ENCODE results near the gene AXDND1. TPM values are rescaled to one million over a fixed set of nuclear protein-coding genes. Genes with fewer than 3 reads are reported as not detected.

AXDND1 gene
- total and polyA plus RNA-seq, 2 experiments from 2014 or later = not detected

DNA sequence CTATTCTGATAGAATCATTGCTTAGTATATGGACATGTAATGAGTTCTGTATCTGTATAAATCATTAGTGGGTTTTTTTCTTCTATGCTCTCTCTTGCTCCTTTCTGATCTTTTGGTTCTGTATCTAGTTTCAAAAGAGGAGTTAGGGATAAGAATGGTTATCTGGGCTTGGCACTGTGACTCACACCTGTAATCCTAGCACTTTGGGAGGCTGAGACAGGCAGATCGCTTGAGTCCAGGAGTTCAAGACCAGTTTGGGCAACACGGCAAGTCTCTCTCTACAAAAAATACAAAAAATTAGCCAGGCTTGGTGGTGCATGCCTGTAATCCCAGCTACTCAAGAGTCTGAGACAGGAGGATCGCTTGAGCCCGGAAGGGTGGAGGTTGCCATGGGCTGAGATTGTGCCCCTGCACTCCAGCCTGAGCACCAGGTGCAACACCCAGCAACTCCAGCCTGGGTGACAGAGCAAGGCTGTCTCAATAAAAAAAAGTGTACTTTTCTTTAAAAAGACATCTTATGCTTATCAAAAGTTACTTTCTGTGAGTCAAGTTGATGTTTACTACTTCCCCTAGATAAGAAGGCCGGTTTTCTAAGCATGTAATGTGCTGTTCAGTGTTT, 27.7 kb upstream of the AXDND1 start:
- H2AFZ ChIP-seq = no peak overlapping the region
- no peaks in the 10 kb centered on the region for H3F3A ChIP-seq (replicated peaks; ENCODE audit: low read depth)
- Mint-ChIP-seq H3K4me1 (no peaks in the 10 kb centered on the region), H3K9me3 (no peaks in the 10 kb centered on the region), H3K27me3 (ENCODE audit: insufficient read depth, low read depth, poor library complexity) (peaks cover 2% of the 10 kb centered on the region), H3K36me3 (ENCODE audit: low read depth) (no peaks in the 10 kb centered on the region), H3K27ac (no peak overlapping the region), H3K4me3 (no peak overlapping the region)
- no peak overlapping the region for H3K27ac ChIP-seq (ENCODE audit: low read depth)
- H3K9me2 ChIP-seq (ENCODE audit: insufficient read depth) = no peaks in the 10 kb centered on the region
- H3K36me3 ChIP-seq (ENCODE audit: insufficient read depth) = no peaks in the 10 kb centered on the region
- ATAC-seq (no peak), DNase-seq (ENCODE audit: low spot score) (no peak)
- no peaks in the 10 kb centered on the region for H3K4me1 ChIP-seq (ENCODE audit: insufficient read depth)
- no peaks in the 10 kb centered on the region for H3K79me2 ChIP-seq (replicated peaks; ENCODE audit: insufficient read depth)
- TF ChIP-seq, protein P1, sequence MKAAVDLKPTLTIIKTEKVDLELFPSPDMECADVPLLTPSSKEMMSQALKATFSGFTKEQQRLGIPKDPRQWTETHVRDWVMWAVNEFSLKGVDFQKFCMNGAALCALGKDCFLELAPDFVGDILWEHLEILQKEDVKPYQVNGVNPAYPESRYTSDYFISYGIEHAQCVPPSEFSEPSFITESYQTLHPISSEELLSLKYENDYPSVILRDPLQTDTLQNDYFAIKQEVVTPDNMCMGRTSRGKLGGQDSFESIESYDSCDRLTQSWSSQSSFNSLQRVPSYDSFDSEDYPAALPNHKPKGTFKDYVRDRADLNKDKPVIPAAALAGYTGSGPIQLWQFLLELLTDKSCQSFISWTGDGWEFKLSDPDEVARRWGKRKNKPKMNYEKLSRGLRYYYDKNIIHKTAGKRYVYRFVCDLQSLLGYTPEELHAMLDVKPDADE (IDR thresholded peaks at IDR 0.05) = no peak
- no peak overlapping the region for H3K4me3 ChIP-seq
- H3K27me3 ChIP-seq (ENCODE audit: insufficient read depth) = no peaks in the 10 kb centered on the region
- H3K4me2 ChIP-seq = no peak overlapping the region
- no peaks in the 10 kb centered on the region for H4K20me1 ChIP-seq (replicated peaks; ENCODE audit: insufficient read depth)

DNA sequence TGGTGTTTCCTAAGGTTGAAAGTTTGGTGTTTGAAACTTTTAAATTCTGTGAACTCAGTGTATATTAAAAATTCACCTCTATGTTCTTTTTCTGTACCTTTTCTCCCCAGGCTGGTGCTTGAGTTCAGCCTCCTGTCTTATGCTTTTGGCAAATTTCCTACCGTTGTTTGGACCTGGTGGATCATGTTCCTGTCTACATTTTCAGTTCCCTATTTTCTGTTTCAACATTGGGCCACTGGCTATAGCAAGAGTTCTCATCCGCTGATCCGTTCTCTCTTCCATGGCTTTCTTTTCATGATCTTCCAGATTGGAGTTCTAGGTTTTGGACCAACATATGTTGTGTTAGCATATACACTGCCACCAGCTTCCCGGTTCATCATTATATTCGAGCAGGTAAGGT, 24.9 kb upstream of the AXDND1 start:
- Histone ChIP-seq H4K20me1 (replicated peaks; ENCODE audit: insufficient read depth) (no peaks in the 10 kb centered on the region), H3K9me2 (ENCODE audit: insufficient read depth) (no peaks in the 10 kb centered on the region), H3K4me2 (no peak overlapping the region), H3K4me3 (no peak overlapping the region), H3K79me2 (replicated peaks; ENCODE audit: insufficient read depth) (no peaks in the 10 kb centered on the region), H3F3A (replicated peaks; ENCODE audit: low read depth) (no peaks in the 10 kb centered on the region), H2AFZ (no peak overlapping the region), H3K27ac (ENCODE audit: low read depth) (no peak overlapping the region), H3K4me1 (ENCODE audit: insufficient read depth) (no peaks in the 10 kb centered on the region), H3K27me3 (ENCODE audit: insufficient read depth) (no peaks in the 10 kb centered on the region), H3K36me3 (ENCODE audit: insufficient read depth) (no peaks in the 10 kb centered on the region)
- Mint-ChIP-seq H3K36me3 (ENCODE audit: low read depth) (no peaks in the 10 kb centered on the region), H3K27ac (no peak overlapping the region), H3K27me3 (ENCODE audit: insufficient read depth, low read depth, poor library complexity) (no peaks in the 10 kb centered on the region), H3K4me3 (no peak overlapping the region), H3K9me3 (no peaks in the 10 kb centered on the region), H3K4me1 (no peaks in the 10 kb centered on the region)
- ATAC-seq = no peak
- no peak for DNase-seq (ENCODE audit: low spot score)
- TF ChIP-seq CREB1 (CRISPR knock-in tag; IDR thresholded peaks at IDR 0.05; ENCODE audit: low read depth) (no peak), EZH2 (IDR thresholded peaks at IDR 0.05; ENCODE audit: low read depth, unreplicated experiment) (no peak), ZNF331 (CRISPR knock-in tag; IDR thresholded peaks at IDR 0.05; ENCODE audit: low read depth) (no peak), REST (IDR thresholded peaks at IDR 0.05; ENCODE audit: unreplicated experiment) (no peak), NANOG (IDR thresholded peaks at IDR 0.05; ENCODE audit: borderline replicate concordance) (no peak), ZNF114 (CRISPR knock-in tag; IDR thresholded peaks at IDR 0.05) (no peak), EZH2phosphoT487 (IDR thresholded peaks at IDR 0.05; ENCODE audit: unreplicated experiment) (no peak)
- TF ChIP-seq, protein P2, sequence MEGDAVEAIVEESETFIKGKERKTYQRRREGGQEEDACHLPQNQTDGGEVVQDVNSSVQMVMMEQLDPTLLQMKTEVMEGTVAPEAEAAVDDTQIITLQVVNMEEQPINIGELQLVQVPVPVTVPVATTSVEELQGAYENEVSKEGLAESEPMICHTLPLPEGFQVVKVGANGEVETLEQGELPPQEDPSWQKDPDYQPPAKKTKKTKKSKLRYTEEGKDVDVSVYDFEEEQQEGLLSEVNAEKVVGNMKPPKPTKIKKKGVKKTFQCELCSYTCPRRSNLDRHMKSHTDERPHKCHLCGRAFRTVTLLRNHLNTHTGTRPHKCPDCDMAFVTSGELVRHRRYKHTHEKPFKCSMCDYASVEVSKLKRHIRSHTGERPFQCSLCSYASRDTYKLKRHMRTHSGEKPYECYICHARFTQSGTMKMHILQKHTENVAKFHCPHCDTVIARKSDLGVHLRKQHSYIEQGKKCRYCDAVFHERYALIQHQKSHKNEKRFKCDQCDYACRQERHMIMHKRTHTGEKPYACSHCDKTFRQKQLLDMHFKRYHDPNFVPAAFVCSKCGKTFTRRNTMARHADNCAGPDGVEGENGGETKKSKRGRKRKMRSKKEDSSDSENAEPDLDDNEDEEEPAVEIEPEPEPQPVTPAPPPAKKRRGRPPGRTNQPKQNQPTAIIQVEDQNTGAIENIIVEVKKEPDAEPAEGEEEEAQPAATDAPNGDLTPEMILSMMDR (conservative IDR thresholded peaks at IDR 0.05; ENCODE audit: low read depth in 2 of 2) = no peak

Data from GM23338 (cell line).